HG03469 (cell line): ENCODE results near the gene PRDX3.
A peak's percentile ranks its signal among the peaks of the same experiment; 100 is the strongest.
"Not testable (repeated sequence)": the region's sequence is repeated elsewhere in the genome, so short reads cannot be mapped to it uniquely, and the experiment has no call there.

ENCODE experiments used
- ATAC-seq: cut with Tn5 transposase; IDR thresholded peaks from one replicate; pipeline ENCODE4 v1.9.1; 2021; ENCODE audit warnings: mild to moderate bottlenecking, moderate library complexity, moderate number of reproducible peaks; ENCODE audit not compliant: unreplicated experiment

PRDX3 gene

GRCh38 chr10:119165171-119166117, 13.2 kb downstream of the PRDX3 start, which contains the start of gene SFXN4:
Gene SFXN4 (minus strand): TSS chr10:119165714. CDS start chr10:119165647, 67 bp downstream.
- ATAC-seq: peak; percentile 77

GRCh38 chr10:119162452-119163092, 16.0 kb downstream of the PRDX3 start:
- ATAC-seq: no peak

- ATAC-seq: no peak
Observed at GRCh38 chr10:119161680-119162451, 16.7 kb downstream of the PRDX3 start.

- no peak for ATAC-seq
Observed at GRCh38 chr10:119159332-119159731, 19.3 kb downstream of the PRDX3 start.

GRCh38 chr10:119153661-119154060, 25.0 kb downstream of the PRDX3 start:
- no peak for ATAC-seq

- no peak for ATAC-seq
Observed at GRCh38 chr10:119153041-119153440, 25.6 kb downstream of the PRDX3 start.

- not testable (repeated sequence) for ATAC-seq
Observed at GRCh38 chr10:119151601-119152000, 27.0 kb downstream of the PRDX3 start.

GRCh38 chr10:119149729-119150128, 28.9 kb downstream of the PRDX3 start:
- no peak for ATAC-seq

- ATAC-seq: no peak
Observed at GRCh38 chr10:119149157-119149556, 29.5 kb downstream of the PRDX3 start.

GRCh38 chr10:119143657-119144056, 35.0 kb downstream of the PRDX3 start:
- no peak for ATAC-seq

GRCh38 chr10:119140603-119141245, 37.9 kb downstream of the PRDX3 start:
- no peak for ATAC-seq

GRCh38 chr10:119139464-119140067, 39.0 kb downstream of the PRDX3 start:
- no peak for ATAC-seq

- no peak for ATAC-seq
Observed at GRCh38 chr10:119138346-119139306, 40.0 kb downstream of the PRDX3 start.

- not testable (repeated sequence) for ATAC-seq
Observed at GRCh38 chr10:119137878-119138277, 40.7 kb downstream of the PRDX3 start.

GRCh38 chr10:119136084-119136483, 42.5 kb downstream of the PRDX3 start:
- no peak for ATAC-seq

GRCh38 chr10:119135513-119135881, 43.1 kb downstream of the PRDX3 start:
- ATAC-seq: no peak

- ATAC-seq: no peak
Observed at GRCh38 chr10:119133949-119134348, 44.7 kb downstream of the PRDX3 start.

GRCh38 chr10:119132521-119133345, 45.9 kb downstream of the PRDX3 start:
- ATAC-seq: no peak
